Type B pancreatic cell (in vitro differentiated cells): ENCODE results near the gene C22orf39. TPM values are rescaled to one million over a fixed set of nuclear protein-coding genes. Genes with fewer than 3 reads are reported as not detected.

Experiments
- DNase-seq: peaks from one replicate; pipeline ENCODE4 v3.0.0; 2021; ENCODE audit warnings: mixed read lengths; ENCODE audit not compliant: unreplicated experiment; ENCODE audit errors: extremely low spot score
- H3K27ac Mint-ChIP-seq: 2 replicates; pipeline ENCODE4 v1.8.0; 2021; ENCODE audit warnings: mild to moderate bottlenecking, mixed read lengths
- H3K27me3 Mint-ChIP-seq: 2 replicates; pipeline ENCODE4 v1.8.0; 2021; ENCODE audit warnings: mixed read lengths
- H3K36me3 Mint-ChIP-seq: 2 replicates; pipeline ENCODE4 v1.8.0; 2021; ENCODE audit warnings: mixed read lengths
- H3K4me1 Mint-ChIP-seq: one replicate; pipeline ENCODE4 v1.8.0; 2021; ENCODE audit warnings: mixed read lengths; ENCODE audit not compliant: unreplicated experiment
- H3K4me3 Mint-ChIP-seq: 2 replicates; pipeline ENCODE4 v1.8.0; 2021; ENCODE audit warnings: mild to moderate bottlenecking, mixed read lengths
- H3K9me3 Mint-ChIP-seq: 2 replicates; pipeline ENCODE4 v1.8.0; 2021; ENCODE audit warnings: mixed read lengths
- CTCF ChIP-seq: fragments of 200-600 bp; sonication (generic); conservative IDR thresholded peaks from 2 replicates; pipeline ENCODE4 v1.5.0; 2021; ENCODE audit warnings: antibody characterized with exemption, mild to moderate bottlenecking
- total RNA-seq: library from RNA; stranded (reverse); gene quantifications from 2 replicates; pipeline ENCODE4 v1.2.1, GENCODE V29; 2021; ENCODE audit warnings: low replicate concordance

Gene C22orf39
- total RNA-seq, 1 donor from 2014 or later: 30.3 TPM

GRCh38 chr22:19463008-19463407, 15.5 kb upstream of the C22orf39 start:
- H3K27ac Mint-ChIP-seq: no peak overlapping the region
- H3K9me3 Mint-ChIP-seq: no peaks in the 10 kb centered on the region
- no peak for TF ChIP-seq CTCF
- no peak overlapping the region for H3K4me3 Mint-ChIP-seq
- H3K4me1 Mint-ChIP-seq: no peaks in the 10 kb centered on the region
- peaks cover 21% of the 10 kb centered on the region for H3K36me3 Mint-ChIP-seq
- DNase-seq: no peak
- H3K27me3 Mint-ChIP-seq: no peaks in the 10 kb centered on the region

DNA sequence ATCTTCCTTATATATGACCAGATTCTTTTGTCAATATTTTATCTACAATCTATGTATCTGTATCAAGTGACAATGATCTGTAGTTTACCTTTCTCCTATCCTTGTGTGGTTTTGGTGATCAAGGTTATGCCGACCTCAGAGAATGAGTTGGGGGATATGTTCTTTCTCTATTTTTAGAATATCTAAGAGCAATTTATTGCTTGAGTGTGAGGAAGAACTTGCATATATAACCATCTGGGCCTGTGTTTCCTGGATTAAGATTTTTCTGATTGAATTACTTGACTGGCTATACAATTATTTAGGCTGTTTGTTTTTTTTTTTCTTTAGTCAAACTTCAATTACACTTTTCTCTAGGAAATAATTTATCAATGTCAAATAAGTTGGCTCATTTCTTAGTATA, 14.0 kb upstream of the C22orf39 start:
- Mint-ChIP-seq H3K27me3 (no peaks in the 10 kb centered on the region), H3K27ac (no peak overlapping the region), H3K9me3 (no peaks in the 10 kb centered on the region), H3K36me3 (peaks cover 17% of the 10 kb centered on the region), H3K4me1 (no peaks in the 10 kb centered on the region), H3K4me3 (no peak overlapping the region)
- no peak for TF ChIP-seq CTCF
- no peak for DNase-seq

DNA sequence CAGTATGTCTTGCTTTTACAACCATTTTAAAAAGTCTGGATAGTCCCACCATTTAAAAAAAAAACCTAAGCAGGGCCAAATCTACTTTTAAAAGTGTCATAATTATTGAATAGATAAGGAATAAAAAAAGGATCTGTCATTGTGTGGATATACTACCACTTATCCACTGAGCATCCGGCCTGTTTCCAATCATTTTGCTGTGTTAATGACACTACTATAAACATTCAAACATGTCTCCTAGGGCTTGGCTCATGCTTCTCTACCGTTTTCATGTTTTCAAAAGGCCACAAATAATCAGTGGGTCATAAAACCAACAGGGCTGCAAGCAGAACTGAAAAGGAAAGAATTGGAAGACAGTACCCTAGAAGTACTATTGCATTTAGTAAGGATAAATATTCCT, 12.5 kb upstream of the C22orf39 start:
- no peaks in the 10 kb centered on the region for H3K27me3 Mint-ChIP-seq
- no peak for DNase-seq
- H3K4me3 Mint-ChIP-seq: no peak overlapping the region
- H3K36me3 Mint-ChIP-seq: peaks cover 20% of the 10 kb centered on the region
- no peaks in the 10 kb centered on the region for H3K9me3 Mint-ChIP-seq
- no peak for TF ChIP-seq CTCF
- no peak overlapping the region for H3K27ac Mint-ChIP-seq
- H3K4me1 Mint-ChIP-seq: no peaks in the 10 kb centered on the region

DNA sequence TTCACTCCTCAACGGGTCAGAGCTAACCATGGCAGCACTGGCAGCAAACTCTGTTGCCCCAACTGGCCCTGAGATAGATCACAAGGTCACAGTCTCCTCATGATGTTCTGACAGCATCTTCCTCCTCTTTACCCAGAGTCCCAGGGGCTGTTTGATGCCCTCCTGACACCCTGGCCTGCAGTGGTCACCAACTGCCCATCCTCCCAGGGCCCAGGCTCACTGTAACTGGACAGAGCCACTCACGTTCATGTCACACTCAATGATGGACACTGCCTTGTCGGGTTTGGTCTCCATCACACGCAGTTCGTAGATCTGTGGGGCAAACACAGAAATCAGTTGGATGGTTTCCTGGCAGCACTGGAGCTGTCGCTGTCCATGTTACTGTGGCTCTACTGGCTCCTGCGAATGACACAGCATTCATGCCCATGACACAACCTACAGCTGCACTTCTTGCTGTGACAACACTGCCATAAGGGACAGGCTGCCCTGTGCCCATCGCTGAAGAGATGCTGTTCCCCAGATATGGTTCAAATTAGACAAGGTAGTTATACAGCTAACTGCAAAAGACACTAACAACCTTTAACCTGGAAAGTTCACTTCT, 10.4 kb upstream of the C22orf39 start:
- no peak overlapping the region for H3K4me3 Mint-ChIP-seq
- H3K27ac Mint-ChIP-seq: no peak overlapping the region
- no peak for DNase-seq
- H3K4me1 Mint-ChIP-seq: no peaks in the 10 kb centered on the region
- H3K27me3 Mint-ChIP-seq: no peaks in the 10 kb centered on the region
- TF ChIP-seq CTCF: no peak
- peaks cover 24% of the 10 kb centered on the region for H3K36me3 Mint-ChIP-seq
- H3K9me3 Mint-ChIP-seq: no peaks in the 10 kb centered on the region

- no peak for DNase-seq
- no peak for TF ChIP-seq CTCF
- H3K36me3 Mint-ChIP-seq: peaks cover 24% of the 10 kb centered on the region
- H3K27ac Mint-ChIP-seq: no peak overlapping the region
- no peak overlapping the region for H3K4me3 Mint-ChIP-seq
- no peaks in the 10 kb centered on the region for H3K27me3 Mint-ChIP-seq
- no peaks in the 10 kb centered on the region for H3K9me3 Mint-ChIP-seq
- H3K4me1 Mint-ChIP-seq: no peaks in the 10 kb centered on the region
Measured at GRCh38 chr22:19456541-19456940, 9.0 kb upstream of the C22orf39 start.
